Activated CD4-positive, CD25-positive, alpha-beta regulatory T cell treated with anti-CD3 and anti-CD28 coated beads, Interleukin-2, amount 50 U/mL, for 24 hours (primary cell): ENCODE results near the gene ZNF564.
"Not testable (repeated sequence)": the region's sequence is repeated elsewhere in the genome, so short reads cannot be mapped to it uniquely, and the experiment has no call there.

Experiments
- ATAC-seq, 2 donors: fragments of 150-1000 bp; cut with Tn5 transposase; one replicate each; pipeline ENCODE4 v1.10.0; 2021; ENCODE audit warnings: mild to moderate bottlenecking in 1 of 2, moderate library complexity in 1 of 2

The ZNF564 gene

DNA sequence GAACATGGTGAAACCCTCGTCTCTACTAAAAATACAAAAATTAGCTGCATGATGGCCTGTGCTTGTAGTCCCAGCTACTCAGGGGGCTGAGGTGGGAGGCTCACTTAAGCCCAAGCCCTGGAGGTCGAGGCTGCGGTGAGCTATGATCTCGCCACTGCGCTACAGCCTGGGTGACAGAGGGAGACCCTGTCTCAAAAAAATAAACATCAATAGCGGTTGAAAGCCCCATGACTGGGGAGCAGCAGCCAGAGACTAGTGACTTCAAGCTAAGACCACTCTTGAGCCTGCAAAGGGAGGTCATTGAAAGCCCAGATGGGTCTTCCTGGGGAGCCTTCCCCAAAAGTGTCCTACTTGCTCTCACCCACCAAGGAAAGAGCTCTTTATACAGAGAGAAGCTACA, 54.8 kb downstream of the ZNF564 start:
- no peak for ATAC-seq

DNA sequence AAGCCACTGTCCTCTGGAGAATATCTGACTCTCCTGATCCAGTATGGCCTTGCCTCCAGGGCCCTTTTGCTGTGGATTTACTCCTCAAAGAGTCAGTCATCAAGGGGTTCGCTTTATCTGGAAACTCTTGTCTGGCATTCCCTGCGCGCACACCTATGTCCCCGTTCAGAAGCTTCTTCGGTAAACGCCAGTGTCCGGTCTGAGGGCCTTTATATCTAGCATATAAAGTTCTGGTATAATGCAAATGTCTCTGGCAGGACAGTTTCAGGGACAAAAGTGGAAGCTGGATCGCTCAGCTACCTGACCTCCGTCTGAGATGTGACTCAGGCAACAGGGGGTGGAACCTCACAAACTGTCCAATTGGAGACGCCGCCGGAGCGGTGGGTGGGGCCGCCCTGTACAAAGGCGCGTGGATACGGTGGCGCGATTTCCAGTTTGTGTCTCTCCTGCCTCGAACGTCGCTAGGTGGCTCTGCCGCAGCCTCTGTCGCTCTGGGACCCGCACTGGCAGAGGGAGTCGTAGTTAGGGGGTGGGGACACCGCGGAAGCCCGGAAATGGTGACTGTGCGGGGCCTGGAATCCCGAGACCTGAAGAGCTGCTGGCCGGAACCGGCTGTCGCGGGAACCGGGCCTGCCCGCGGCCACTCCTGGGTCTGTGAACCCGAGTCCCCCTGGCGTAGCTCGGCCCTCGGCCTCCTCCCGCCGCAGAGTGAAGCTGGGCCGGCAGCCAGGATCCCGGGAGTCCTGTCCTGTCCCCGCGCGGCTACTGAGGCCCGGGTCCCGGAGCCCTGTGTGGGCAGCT, 56.1 kb downstream of the ZNF564 start:
- peak; percentile 99 to 100 for ATAC-seq

DNA sequence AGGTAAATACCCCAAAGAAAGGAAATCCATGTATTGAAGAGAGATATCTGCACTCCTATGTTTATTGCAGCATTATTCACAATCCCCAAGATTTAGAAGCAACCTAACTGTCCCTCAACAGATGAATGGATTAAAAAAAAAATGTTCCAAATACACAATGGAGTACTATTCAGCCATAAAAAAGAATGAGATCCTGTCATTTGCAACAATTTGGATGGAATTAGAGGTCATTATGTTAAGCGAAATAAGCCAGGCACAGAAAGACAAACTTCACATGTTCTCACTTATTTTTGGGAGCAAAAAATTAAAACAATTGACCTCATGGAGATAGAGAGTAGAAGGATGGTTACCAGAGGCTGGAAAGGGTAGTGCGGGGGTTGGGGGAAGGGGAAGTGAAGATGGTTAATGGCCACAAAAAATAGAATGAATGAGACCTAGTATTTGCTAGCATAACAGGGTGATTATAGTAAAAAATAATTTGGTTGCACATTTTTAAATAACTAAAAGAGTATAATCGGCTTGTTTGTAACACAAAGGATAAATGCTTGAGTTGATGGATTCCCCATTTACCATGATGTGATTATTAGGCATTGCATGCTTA, 56.9 kb downstream of the ZNF564 start:
- ATAC-seq = no peak

DNA sequence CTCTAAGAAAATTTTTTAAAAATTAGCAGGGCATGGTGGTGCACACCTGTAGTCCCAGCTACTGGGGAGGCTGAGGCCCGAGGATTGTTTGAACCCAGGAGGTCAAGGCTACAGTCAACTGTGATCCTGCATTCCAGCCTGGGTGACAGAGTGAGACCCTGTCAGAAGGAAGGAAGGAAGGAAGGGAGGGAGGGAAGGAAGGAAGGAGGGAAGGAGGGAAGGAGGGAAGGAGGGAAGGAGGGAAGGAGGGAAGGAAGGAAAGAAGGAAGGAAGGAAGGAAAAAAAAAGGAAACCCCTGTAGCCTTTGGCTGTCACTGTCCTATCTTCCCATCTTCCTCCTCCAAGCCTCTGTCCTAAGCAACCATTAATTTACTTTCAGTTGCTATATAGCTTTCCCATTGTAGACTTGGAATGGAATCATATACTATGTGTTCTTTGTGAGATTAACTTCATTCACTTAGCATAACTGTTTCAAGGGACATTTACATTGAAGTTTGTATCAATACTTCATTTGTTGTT, 65.0 kb downstream of the ZNF564 start:
- not testable (repeated sequence) for ATAC-seq

DNA sequence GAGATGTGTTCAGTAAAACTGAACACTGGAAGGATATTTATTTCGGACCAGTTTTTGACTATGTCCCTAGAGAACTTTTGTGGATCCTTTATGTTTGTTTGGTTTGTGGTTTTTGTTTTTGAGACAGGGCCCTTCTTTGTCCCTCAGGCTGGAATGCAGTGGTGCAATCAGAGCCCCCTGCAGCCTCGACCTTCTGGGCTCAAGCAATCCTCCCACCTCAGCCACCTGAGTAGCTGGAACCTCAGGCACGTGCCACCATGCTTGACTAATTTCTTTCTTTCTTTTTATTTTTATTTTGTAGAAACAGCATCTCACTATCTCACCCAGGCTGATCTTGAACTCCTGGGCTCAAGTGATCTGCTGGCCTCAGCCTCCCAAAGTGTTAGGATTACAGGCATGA, 65.7 kb downstream of the ZNF564 start:
- no peak for ATAC-seq

DNA sequence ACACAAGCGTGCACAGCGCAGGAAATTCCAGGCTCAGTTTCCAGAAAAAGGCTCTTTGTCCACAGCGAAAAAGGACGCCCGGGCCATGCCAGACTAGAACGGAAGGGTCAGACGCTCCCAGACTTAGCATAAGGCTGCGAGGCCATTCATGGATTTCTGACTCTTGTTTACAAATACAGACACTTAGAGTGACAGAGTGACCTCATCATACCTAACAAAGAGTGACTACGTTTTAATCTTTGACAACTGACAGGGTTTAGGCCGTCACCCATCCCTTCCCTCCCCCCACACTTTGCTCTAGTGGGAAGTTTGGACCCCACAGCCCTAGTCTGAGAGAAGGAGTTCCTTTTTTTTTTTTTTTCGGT, 66.2 kb downstream of the ZNF564 start:
- no peak for ATAC-seq

DNA sequence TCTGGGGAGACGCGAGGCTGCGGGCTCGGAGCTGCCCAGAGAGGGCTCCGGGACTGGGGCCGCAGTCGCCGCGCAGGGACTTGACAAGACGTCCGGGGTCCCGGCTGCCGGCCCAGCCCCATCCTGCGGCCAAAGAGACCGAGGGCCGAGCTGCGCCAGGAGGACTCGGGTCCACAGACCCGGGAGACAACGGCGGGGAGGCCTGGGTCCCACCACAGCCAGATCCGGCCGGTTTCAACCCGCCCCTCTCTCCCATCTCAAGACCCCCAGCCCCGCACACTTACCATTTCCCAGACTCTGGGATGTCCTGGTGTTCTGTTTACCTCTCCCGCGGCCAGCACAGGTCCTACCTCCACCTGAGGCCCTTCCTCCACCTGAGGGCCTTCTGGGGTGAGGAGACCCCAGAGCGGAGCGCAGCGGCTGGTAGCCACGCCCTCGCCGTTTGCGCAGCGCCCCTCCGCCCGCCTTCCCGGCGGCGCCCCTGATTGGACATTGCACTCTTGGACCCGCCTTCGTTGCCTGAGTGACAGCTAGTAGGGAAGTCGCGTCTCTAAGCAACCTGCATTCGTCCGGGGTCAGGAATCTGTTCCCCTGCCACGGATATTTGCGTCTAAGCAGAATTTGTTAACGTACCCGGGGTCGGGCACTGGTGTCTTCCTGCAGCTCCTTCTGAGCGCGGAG, 66.8 kb downstream of the ZNF564 start, which contains the start of gene ZNF709:
ZNF709 (minus strand) TSS at position 446 of the 681 bp plus-strand sequence; CDS start at position 287, 159 bp downstream.
- ATAC-seq = peak; percentile 99

DNA sequence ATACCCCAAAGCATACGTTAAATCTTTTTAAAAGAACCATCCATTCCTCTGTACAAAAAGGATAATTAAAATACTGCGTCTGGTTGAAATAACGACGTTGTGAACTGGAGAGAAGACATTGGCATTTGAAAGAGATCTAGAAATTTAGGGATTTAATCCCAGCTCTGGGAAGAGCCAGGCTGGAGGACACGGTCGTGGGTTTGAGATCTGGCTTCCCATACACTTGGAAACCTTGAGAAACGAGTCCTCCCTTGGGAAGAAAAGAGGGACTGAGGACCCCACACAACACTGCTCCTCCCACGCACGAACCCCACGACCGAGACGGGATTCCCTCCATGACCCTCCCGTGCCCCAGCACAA, 67.3 kb downstream of the ZNF564 start:
- no peak for ATAC-seq

DNA sequence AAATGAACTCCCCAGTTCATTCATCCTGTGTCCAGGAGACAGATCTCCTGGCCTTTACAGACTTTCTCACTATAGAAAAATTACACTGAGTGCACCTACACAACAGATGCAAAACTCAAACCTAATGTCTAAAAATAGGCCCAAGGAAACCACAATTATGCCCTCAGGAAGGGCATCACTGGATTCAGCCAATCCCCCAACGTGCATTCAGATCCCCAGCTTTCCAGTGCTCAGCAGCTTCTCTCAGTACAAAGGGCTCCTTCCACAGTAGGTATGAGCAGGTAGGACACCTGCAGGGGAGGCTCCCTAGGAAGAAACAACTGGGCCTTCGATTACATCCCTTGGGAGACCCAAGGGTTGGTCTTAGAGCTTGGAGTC, 68.8 kb downstream of the ZNF564 start:
- no peak for ATAC-seq

DNA sequence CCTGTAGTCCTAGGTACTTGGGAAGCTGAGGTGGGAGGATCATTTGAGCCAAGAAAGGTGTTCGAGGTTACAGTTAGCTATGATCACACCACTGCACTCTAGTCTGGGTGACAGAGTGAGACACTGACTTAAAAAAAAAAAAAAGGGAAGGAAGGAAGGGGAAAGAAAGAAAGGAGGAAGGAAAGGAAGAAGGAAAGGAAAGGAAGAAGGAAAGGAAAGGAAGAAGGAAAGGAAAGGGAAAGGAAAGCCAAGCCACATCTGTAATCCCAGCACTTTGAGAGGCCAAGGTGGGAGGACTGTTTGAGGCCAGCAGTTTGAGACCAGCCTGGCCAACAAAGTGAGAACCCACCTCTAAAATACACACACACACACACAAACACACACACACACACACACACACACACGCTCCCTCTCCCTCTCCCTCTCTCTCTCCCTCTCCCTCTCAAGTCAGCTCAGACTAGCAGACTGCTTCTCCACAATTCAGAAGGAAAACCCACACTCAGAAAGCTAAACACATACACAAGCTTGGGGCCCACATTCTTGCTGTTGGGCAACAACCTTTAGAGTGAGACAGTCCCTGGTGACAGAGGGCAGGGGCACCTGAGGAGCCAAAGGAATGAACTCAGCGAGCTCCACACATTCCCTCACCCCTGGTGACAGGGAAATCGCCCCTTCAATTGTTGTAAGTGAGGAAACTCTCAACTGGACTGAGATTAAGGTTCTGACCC, 69.3 kb downstream of the ZNF564 start:
- ATAC-seq = no peak

DNA sequence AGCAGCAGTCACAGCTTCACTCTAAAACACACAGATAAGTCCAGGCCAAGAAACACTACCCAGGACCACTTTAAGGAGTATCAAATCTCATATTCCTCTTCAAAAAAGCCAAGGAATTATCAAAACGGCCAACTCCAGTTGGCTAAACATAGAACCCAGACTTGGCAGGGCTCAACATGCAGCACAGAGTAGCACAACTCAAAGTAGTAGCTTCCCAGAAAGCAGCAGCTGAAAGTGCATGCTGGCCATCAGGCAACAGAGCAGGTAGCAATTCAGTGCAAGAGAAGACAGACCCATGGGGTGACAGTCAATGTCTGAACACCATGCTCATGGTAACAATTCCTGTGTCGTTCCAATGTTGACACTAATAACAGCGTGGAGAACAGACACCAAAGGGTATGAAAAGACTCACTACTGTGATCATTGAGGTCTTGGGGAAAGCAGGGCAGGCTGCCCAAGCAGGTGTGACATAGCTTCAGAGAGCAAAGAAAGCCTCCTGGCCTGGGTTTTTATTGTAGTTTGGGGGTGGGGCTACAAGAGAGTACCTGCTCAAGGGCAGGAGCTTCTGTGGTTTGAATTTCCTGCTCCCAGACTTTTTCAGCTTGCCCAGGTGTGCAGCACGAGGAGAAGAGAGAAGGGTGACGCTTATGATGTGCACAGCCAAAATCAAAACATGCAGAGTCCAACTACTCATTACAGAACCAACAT, 72.9 kb downstream of the ZNF564 start:
- no peak for ATAC-seq
